Natural killer cell (primary cell): ENCODE data around the gene EFCC1. TPM values are rescaled to one million over a fixed set of nuclear protein-coding genes. Genes with fewer than 3 reads are reported as not detected.

Source experiments
- ATAC-seq, 3 donors: fragments of 150-1000 bp in 2 of 3; fragments of 200-7000 bp in 1 of 3; cut with Tn5 transposase; 1 replicate in 1 of 3; 2 replicates in 2 of 3; pipeline ENCODE4 v1.10.0; 2021; ENCODE audit warnings: mild to moderate bottlenecking in 2 of 3, moderate library complexity in 2 of 3
- DNase-seq, 2 donors: peaks; one replicate each; pipeline versions ENCODE4 v3.0.0 to v3.0.0-alpha.2; 2013 to 2021; ENCODE audit warnings: mixed read lengths in 1 of 2
- H3K27ac ChIP-seq: one replicate; pipeline ENCODE4 v1.5.1; 2013; ENCODE audit warnings: mild to moderate bottlenecking, low read length
- H3K27me3 ChIP-seq: one replicate; pipeline ENCODE4 v1.6.1; 2013; ENCODE audit warnings: low read length; ENCODE audit not compliant: control insufficient read depth, insufficient read depth
- H3K36me3 ChIP-seq: one replicate; pipeline ENCODE4 v1.6.1; 2013; ENCODE audit warnings: low read length; ENCODE audit not compliant: control insufficient read depth, insufficient read depth
- H3K4me1 ChIP-seq: one replicate; pipeline ENCODE4 v1.6.1; 2013; ENCODE audit warnings: low read length; ENCODE audit not compliant: control insufficient read depth, insufficient read depth
- H3K4me3 ChIP-seq: one replicate; pipeline ENCODE4 v1.5.1; 2013; ENCODE audit warnings: low read length
- H3K9me3 ChIP-seq: one replicate; pipeline ENCODE4 v1.6.1; 2013; ENCODE audit warnings: low read length; ENCODE audit not compliant: control insufficient read depth, insufficient read depth
- H3K27ac Mint-ChIP-seq, 2 donors: one replicate each; pipeline ENCODE4 v1.8.0; 2022; ENCODE audit warnings: mild to moderate bottlenecking in 2 of 2, mixed read lengths in 2 of 2, moderate library complexity in 1 of 2
- H3K27me3 Mint-ChIP-seq, 2 donors: one replicate each; pipeline ENCODE4 v1.8.0; 2022; ENCODE audit warnings: low read depth in 2 of 2, mixed read lengths in 2 of 2
- H3K36me3 Mint-ChIP-seq: one replicate; pipeline ENCODE4 v1.8.0; 2022; ENCODE audit warnings: mixed read lengths
- H3K4me1 Mint-ChIP-seq, 2 donors: one replicate each; pipeline ENCODE4 v1.8.0; 2022; ENCODE audit warnings: mixed read lengths in 2 of 2
- H3K4me3 Mint-ChIP-seq: one replicate; pipeline ENCODE4 v1.8.0; 2022; ENCODE audit warnings: mild to moderate bottlenecking, moderate library complexity, mixed read lengths
- H3K9me3 Mint-ChIP-seq, 2 donors: one replicate each; pipeline ENCODE4 v1.8.0; 2022; ENCODE audit warnings: mixed read lengths in 2 of 2
- CTCF ChIP-seq: fragments of 200-600 bp; IDR thresholded peaks from one replicate; pipeline ENCODE4 v1.8.0; 2022; ENCODE audit warnings: antibody characterized with exemption
- WGBS: methylation state at CpG from one replicate; pipeline ENCODE4 v1.1.7; 2013; ENCODE audit warnings: missing lambda C conversion rate; ENCODE audit not compliant: insufficient coverage; 5-methylcytosine and 5-hydroxymethylcytosine counted together
- intact Hi-C: fragments of 100-400 bp; cut with micrococcal nuclease; formaldehyde crosslinking; loops from one replicate; pipeline ENCODE4 v1.14.2; 2022
- total RNA-seq, 4 donors: library from RNA; stranded (reverse); fragments of 120-200 nt in 1 of 4; gene quantifications; one replicate each; pipeline versions ENCODE4 v1.2.3 to v1.2.4, GENCODE V29; 2013 to 2022

Gene EFCC1
- total RNA-seq, 3 donors from 2014 or later (not counting 1 experiment from before 2014, with no cell fraction given): 0.28 to 0.70 TPM; not detected in 1

- H3K4me3 ChIP-seq: peak within 1 kb of the TSS; percentile 18
Observed at GRCh38 chr3:128993461-128994172, 7.5 kb upstream of the EFCC1 start, which contains the start of gene CFAP92. TSS of gene CFAP92 (minus strand) at chr3:128994076. CDS start at chr3:128993304, 772 bp downstream.

GRCh38 chr3:128994173-128994512 is 7.0 kb upstream of the EFCC1 start:
- H3K27ac ChIP-seq: no peak overlapping the region

More at GRCh38 chr3:128993461-128994172, 7.5 kb upstream of the EFCC1 start, which contains the start of gene CFAP92:
- H3K4me3 Mint-ChIP-seq: peak within 1 kb of the TSS; percentile 78
- Histone ChIP-seq H3K36me3 (no peaks in the 10 kb centered on the region), H3K4me1 (peaks cover 15% of the 10 kb centered on the region), H3K9me3 (no peaks in the 10 kb centered on the region), H3K27me3 (no peaks in the 10 kb centered on the region), H3K27ac (no peak within 1 kb of the TSS)
- TF ChIP-seq CTCF: no peak
- ATAC-seq: peak; percentile 97 to 100 (median 99)
- peak within 1 kb of the TSS in 1 of 2 donors; percentile 76 for H3K27ac Mint-ChIP-seq
- H3K27me3 Mint-ChIP-seq: peaks cover 8 to 9% of the 10 kb centered on the region in 2 donors
- no peaks in the 10 kb centered on the region for H3K9me3 Mint-ChIP-seq
- H3K4me1 Mint-ChIP-seq: peaks cover 16 to 18% of the 10 kb centered on the region in 2 donors
- intact Hi-C loops: no loop called here
- H3K36me3 Mint-ChIP-seq: no peaks in the 10 kb centered on the region
- DNase-seq: peak; percentile 90 to 95
- WGBS: 31% methylated on average over 57 of the region's 57 CpGs

GRCh38 chr3:128994581-128995546 is 6.2 kb upstream of the EFCC1 start:
- ATAC-seq: no peak
- Mint-ChIP-seq H3K36me3 (no peaks in the 10 kb centered on the region), H3K27ac (peak overlapping the region in 1 of 2 donors; percentile 76), H3K4me3 (peak overlapping the region; percentile 65), H3K27me3 (peaks cover 9 to 12% of the 10 kb centered on the region in 2 donors), H3K9me3 (no peaks in the 10 kb centered on the region), H3K4me1 (peaks cover 16 to 18% of the 10 kb centered on the region in 2 donors)
- Histone ChIP-seq H3K27me3 (no peaks in the 10 kb centered on the region), H3K4me3 (peak overlapping the region; percentile 18), H3K36me3 (no peaks in the 10 kb centered on the region), H3K4me1 (peaks cover 15% of the 10 kb centered on the region), H3K9me3 (no peaks in the 10 kb centered on the region), H3K27ac (no peak overlapping the region)
- DNase-seq: no peak
- no peak for TF ChIP-seq CTCF
- intact Hi-C loops: no loop called here
- WGBS: 82% methylated on average over 19 of the region's 19 CpGs

More at GRCh38 chr3:128994173-128994512, 7.0 kb upstream of the EFCC1 start:
- 3% methylated on average over 9 of the region's 13 CpGs for WGBS
- Mint-ChIP-seq H3K9me3 (no peaks in the 10 kb centered on the region), H3K36me3 (no peaks in the 10 kb centered on the region), H3K27ac (peak overlapping the region in 1 of 2 donors; percentile 76), H3K4me1 (peaks cover 16 to 18% of the 10 kb centered on the region in 2 donors), H3K4me3 (peak overlapping the region; percentile 65), H3K27me3 (peaks cover 8 to 12% of the 10 kb centered on the region in 2 donors)
- H3K4me1 ChIP-seq: peaks cover 15% of the 10 kb centered on the region
- intact Hi-C loops: no loop called here
- no peaks in the 10 kb centered on the region for H3K27me3 ChIP-seq
- H3K4me3 ChIP-seq: peak overlapping the region; percentile 18
- DNase-seq (no peak), ATAC-seq (no peak)
- no peaks in the 10 kb centered on the region for H3K36me3 ChIP-seq
- TF ChIP-seq CTCF: no peak
- H3K9me3 ChIP-seq: no peaks in the 10 kb centered on the region
